GM19438 (cell line): ENCODE data around the gene PGBD1.
"Not testable (repeated sequence)": the region's sequence is repeated elsewhere in the genome, so short reads cannot be mapped to it uniquely, and the experiment has no call there.

Experiments used
- ATAC-seq: cut with Tn5 transposase; IDR thresholded peaks from one replicate; pipeline ENCODE4 v1.9.1; 2021; ENCODE audit warnings: low read depth; ENCODE audit not compliant: unreplicated experiment

Gene PGBD1

DNA sequence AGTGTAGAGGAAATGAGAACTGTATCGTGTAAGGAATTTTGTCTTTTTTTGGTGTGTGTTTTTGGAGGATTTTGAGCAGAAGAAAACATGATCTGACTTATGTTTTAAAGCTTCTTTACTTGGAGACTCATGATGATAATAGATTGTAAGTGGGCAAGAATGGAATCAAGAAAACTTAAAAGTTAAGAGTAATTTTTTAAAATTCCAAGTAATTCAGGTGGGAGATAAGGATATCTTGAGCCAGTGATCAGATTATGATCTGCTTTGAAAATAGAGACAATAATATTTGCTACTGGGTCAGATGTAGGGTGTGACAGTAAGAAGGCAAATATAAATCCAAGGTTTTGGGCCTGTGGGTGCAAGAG is 13.7 kb upstream of the PGBD1 start:
- no peak for ATAC-seq

GRCh38 chr6:28269492-28269891 is 11.9 kb upstream of the PGBD1 start:
- ATAC-seq: no peak

DNA sequence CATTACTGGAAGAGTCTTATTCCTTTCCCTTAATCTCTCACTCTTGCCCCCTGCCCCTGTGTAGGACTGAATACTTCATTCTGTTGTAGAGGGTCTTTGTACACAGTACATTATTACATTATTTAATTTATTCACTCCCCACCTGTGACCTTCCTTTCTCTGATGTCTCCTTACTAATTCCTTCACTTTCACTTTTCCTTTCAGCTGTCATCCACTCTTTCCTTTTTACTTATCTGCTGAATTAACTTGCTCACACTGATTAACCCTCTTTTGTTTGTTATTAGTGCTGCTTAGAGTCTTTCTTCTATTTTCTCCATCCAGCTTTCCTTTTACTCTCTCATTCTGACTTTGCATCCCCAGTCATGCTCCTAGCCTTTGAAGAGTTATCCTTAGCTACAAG is 6.5 kb upstream of the PGBD1 start:
- no peak for ATAC-seq

DNA sequence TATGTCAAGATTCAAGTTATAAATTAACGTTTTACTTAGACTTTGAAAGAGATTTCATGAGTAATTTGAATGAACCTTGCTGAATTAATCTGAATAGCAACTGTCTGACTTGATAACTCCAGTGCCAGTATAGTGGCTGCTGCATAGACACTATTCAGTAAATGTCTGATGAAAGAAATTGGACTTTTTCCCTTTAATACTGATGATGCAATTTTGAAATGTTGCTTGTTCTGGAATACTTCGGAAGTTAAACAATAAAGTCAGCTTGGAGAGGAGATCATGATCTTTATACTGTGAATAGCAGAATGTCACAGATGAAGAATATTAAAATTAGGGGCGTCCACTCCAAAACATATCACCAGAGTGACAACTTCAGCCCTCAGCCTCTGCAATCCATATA is 3.6 kb upstream of the PGBD1 start:
- ATAC-seq: no peak

- no peak for ATAC-seq
These were observed 631 bp upstream of the PGBD1 start for GRCh38 chr6:28280595-28281287.

DNA sequence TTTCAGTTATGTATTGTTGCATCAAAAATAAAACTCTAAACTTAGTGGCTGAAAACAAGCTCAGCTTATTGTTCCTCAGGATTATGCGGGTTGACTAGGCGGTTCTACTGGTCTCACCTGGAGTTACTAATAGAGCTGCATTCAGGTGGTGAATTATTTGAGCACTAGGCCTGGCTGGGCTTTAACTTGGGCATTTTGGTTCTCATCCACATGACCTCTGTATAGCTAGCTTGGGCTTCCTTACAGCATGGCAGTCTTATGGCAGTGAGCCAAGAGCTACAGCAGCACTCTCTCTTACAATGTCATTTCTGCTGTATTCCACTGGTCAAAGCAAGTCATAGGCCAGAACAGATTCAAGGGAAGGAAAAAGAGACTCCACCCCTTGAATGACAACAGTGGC is 1.6 kb downstream of the PGBD1 start:
- ATAC-seq: no peak

DNA sequence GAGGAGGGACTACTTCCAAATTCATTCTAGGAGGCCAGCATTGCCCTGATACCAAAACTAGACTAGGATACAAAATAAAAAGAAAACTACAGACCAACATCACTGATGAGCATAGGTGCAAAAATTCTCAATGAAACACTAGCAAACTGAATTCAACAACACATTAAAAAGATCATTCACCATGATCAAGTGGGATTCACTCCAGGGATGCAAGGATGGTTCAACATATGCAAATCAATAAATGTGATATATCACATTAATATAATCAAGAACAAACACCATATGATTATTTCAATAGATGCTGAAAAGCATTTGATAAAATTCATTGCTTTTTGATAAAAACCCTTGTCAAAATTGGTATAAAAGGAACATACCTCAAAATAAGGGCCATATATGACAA is 10.2 kb downstream of the PGBD1 start:
- ATAC-seq: no peak

DNA sequence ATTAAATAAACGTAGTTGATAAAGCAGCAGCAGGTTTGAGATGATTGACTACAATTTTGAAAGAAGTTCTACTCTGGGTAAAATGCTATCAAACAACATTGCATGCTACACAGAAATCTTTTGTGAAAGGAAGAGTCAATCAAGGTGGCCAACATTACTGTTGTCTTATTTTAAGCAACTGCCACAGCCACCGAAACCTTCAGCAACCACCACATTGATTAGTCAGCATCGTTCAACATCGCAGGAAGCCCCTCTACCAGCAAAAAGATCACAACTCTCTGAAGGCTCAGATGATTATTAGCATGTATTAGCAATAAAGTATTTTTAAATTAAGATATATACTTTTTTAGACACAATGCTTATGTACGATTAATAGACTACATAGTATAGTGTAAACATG is 14.0 kb downstream of the PGBD1 start:
- ATAC-seq: no peak

GRCh38 chr6:28296520-28297060 is 15.2 kb downstream of the PGBD1 start:
- ATAC-seq: no peak

- ATAC-seq: peak; percentile 93
These were observed 22.2 kb downstream of the PGBD1 start for GRCh38 chr6:28303570-28303969.

GRCh38 chr6:28306363-28306762 is 25.0 kb downstream of the PGBD1 start:
- not testable (repeated sequence) for ATAC-seq

DNA sequence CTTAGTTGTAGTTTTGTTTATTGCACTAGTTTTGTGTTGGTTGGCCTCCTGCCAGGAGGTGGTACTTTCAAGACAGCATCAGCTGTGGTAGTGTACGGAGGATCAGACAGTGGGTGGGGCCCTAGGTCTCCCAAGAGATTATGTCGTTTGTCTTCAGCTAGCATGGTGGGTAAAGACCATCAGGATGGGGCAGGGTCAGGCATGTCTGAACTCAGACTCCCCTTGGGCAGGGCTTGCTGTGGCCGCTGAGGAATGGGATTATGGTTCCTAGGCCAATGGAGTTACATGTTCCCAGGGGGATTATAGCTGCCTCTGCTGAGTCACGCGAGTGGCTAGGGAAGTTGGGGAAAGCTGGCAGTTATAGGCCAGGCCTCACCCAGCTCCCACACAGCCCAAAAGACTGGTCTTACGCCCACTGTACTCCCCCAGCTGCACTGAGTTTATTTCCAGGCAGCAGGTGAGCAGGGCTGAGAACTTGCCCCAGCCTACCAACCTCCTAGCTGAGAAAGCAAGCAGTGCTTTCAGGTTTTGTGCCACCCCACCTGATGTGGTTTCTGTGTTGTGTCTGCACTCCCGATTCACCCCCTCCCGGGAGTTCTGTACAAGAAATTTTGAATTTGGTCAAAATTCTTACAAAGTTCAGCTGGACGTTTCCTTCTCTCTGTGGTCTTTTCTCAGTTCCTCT is 29.9 kb downstream of the PGBD1 start:
- ATAC-seq: no peak

- ATAC-seq: no peak
These were observed 31.6 kb downstream of the PGBD1 start for GRCh38 chr6:28312939-28313338.

GRCh38 chr6:28315628-28316027 is 34.3 kb downstream of the PGBD1 start:
- no peak for ATAC-seq

GRCh38 chr6:28317866-28318265 is 36.5 kb downstream of the PGBD1 start:
- not testable (repeated sequence) for ATAC-seq

GRCh38 chr6:28322661-28323060 is 41.3 kb downstream of the PGBD1 start:
- no peak for ATAC-seq

DNA sequence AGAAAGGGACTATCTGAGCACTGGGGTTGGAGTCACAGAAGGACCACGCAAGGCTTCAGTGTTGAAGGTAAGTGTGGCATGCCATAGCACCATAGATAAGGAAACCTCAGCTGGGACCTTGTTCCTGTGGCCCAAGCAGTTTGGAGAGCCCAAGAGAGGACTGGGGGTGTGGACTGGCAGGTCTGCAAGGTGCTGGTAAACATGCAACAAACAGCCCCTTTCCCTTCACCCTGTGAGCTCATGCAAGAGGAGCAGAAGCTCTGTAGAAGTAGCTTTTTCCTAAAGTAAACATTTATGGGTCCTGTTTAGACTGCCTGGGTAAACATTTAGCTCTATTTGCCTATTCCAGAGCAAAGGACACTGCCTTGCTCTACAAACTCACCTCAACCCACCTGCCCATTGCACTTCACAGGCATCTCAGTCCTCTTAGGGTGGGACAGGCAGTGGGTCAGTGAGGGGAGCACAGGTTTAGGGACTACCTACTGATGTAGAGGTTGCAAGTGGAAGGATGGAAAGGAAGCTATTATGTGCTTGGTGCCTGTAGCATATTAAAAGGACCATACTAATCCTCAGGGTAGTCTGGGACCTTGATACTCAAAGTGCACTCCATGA is 42.5 kb downstream of the PGBD1 start:
- ATAC-seq: no peak

DNA sequence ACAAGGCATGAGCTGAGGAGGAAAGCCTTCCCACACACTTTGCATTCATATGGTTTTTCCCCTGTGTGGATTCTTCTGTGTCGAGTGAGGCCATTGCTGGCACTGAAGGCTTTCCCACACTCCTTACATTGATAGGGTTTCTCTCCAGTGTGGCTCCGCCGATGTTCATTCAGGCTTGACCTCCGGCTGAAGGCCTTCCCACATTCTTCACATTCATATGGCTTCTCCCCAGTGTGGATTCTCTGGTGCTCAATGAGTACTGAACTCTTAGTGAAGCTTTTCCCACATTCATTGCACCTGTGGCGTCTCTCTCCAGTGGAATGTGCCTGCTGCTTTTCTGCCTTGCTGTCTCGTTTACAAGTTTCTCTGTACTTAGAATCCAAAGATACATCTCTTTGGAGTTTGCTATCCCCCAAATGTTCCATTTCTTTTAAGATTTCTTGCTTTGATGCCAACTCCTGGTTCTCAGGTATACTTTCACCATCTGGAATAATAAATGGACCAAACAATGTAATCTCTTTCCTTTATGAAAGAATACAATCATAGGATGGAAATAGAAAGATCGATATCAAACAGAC is 45.1 kb downstream of the PGBD1 start:
- ATAC-seq: no peak

DNA sequence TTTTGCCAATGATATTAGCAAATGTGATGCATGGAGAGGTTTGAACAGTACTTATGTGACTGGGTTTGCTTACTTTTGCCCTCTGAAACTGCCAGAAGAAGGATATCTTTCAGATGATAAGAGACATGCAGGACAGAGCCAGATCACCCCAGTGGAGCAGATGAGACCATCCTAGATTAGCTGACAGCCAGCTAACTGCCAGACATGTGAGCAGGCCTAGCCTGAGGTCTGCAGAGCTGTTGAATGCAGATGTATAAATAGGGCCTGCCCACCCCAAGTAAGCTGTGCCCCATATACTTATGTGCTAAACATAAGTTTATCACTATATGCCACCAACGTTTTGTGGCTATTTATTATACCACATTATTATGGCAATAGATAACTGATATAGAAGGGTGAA is 48.7 kb downstream of the PGBD1 start:
- no peak for ATAC-seq

DNA sequence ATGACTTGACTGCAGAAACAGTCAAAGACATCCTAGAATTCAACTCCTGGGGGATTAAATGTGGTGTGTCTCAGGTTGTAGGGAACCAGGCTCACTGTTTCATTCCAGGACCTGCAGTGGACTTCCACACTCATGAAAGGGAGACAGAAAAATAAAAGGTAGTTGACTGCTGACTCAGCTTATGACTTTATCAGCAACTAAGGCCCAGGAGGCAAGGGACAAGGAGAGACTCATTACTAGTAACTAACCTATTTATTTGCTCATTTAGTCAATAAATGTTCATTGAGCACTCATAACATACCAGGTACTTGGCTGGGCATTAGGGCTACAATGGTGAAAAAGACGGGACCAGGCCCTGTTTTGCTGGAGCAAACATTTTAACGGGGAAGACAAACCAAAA is 51.7 kb downstream of the PGBD1 start:
- no peak for ATAC-seq

DNA sequence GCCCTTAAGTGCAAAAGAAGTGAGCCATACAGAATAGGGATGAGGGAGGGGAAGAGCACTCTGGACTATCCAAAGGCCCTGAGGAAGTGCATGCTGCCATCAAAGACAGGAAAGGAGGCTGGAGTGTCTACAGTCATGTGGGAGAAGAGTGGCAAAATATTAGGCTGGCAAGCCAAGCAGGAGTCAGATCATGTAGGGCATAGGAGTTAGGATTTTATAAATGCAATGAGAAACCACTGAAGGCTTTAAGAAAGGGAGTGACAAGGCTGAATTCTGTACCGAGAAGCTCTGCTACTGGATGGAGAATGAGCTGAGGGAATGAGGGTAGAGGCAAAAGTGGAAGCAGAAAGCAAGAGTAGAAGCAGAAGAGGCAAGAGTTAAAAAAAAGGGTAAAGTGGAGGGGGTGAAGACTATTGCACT is 52.2 kb downstream of the PGBD1 start:
- no peak for ATAC-seq
